Fibroblast of lung (primary cell): ENCODE results near the gene ZNF106. TPM values are rescaled to one million over a fixed set of nuclear protein-coding genes. Genes with fewer than 3 reads are reported as not detected.

Source experiments
- DNase-seq, 2 donors: peaks; one replicate each; pipeline versions ENCODE4 v3.0.0 to v3.0.0-alpha.2; 2010; ENCODE audit warnings: low read depth in 2 of 2
- H2AFZ ChIP-seq: 2 replicates; pipeline ENCODE4 v1.5.1; 2012; ENCODE audit warnings: low read length, control low read depth, inconsistent platforms
- H3K27ac ChIP-seq: 2 replicates; pipeline ENCODE4 v1.5.1; 2011; ENCODE audit warnings: low read length, control low read depth; ENCODE audit not compliant: insufficient read depth
- H3K27me3 ChIP-seq: 2 replicates; pipeline ENCODE4 v1.5.1; 2011; ENCODE audit warnings: mild to moderate bottlenecking, low read length; ENCODE audit not compliant: control insufficient read depth, insufficient read depth
- H3K36me3 ChIP-seq: 2 replicates; pipeline ENCODE4 v1.5.1; 2011; ENCODE audit warnings: low read length; ENCODE audit not compliant: control insufficient read depth, insufficient read depth
- H3K4me1 ChIP-seq: 2 replicates; pipeline ENCODE4 v1.5.1; 2011; ENCODE audit warnings: low read length; ENCODE audit not compliant: control insufficient read depth, insufficient read depth; ENCODE audit errors: extremely low read depth
- H3K4me2 ChIP-seq: 2 replicates; pipeline ENCODE4 v1.5.1; 2011; ENCODE audit warnings: low read length, control low read depth; ENCODE audit not compliant: insufficient read depth; ENCODE audit errors: extremely low read depth
- H3K4me3 ChIP-seq, 4 experiments: fragments of 200-600 bp in 1 of 4; sonication (generic) in 1 of 4; replicated peaks in 1 of 4; 2 replicates each; pipeline ENCODE4 v1.5.1; 2011 to 2016; ENCODE audit warnings: low read length in 4 of 4, low read depth in 3 of 4, mild to moderate bottlenecking in 3 of 4, control low read depth in 2 of 4, inconsistent platforms in 1 of 4, mixed read lengths in 1 of 4; ENCODE audit not compliant: insufficient read depth in 1 of 4; ENCODE audit errors: control extremely low read depth in 1 of 4
- H3K79me2 ChIP-seq: 2 replicates; pipeline ENCODE4 v1.5.1; 2012; ENCODE audit warnings: mild to moderate bottlenecking, low read length, inconsistent platforms; ENCODE audit not compliant: control insufficient read depth, insufficient read depth
- H3K9ac ChIP-seq: 2 replicates; pipeline ENCODE4 v1.5.1; 2011; ENCODE audit warnings: mild to moderate bottlenecking, low read length, control low read depth; ENCODE audit not compliant: insufficient read depth
- H3K9me3 ChIP-seq: 2 replicates; pipeline ENCODE4 v1.5.1; 2012; ENCODE audit warnings: low read depth, low read length; ENCODE audit not compliant: control insufficient read depth, insufficient read depth
- H4K20me1 ChIP-seq: 2 replicates; pipeline ENCODE4 v1.5.1; 2011; ENCODE audit warnings: low read length; ENCODE audit not compliant: control insufficient read depth, insufficient read depth; ENCODE audit errors: extremely low read depth
- EZH2 ChIP-seq: IDR thresholded peaks from 2 replicates; pipeline ENCODE4 v1.5.1; 2012; ENCODE audit warnings: low read length, control low read depth, mild to moderate bottlenecking; ENCODE audit errors: missing control alignments
- polyA plus RNA-seq, 2 donors: library from polyadenylated mRNA; depleted of rRNA in 1 of 2; stranded (reverse) in 1 of 2; unstranded in 1 of 2; fragments of >200 nt; gene quantifications; 2 replicates each; pipeline ENCODE4 v1.2.1, GENCODE V29; 2011 to 2012; ENCODE audit warnings: missing spikeins in 1 of 2
- total RNA-seq: library from RNA; depleted of rRNA; stranded (reverse); fragments of >200 nt; gene quantifications from 2 replicates; pipeline ENCODE4 v1.2.1, GENCODE V29; 2014
- TF ChIP-seq, protein P1 (sequence below), 2 donors: IDR thresholded peaks in 1 of 2; conservative IDR thresholded peaks in 1 of 2; 1 replicate in 1 of 2; 2 replicates in 1 of 2; pipeline ENCODE4 v1.5.1; 2011 to 2012; ENCODE audit warnings: low read length in 2 of 2, control low read depth in 1 of 2, inconsistent platforms in 1 of 2, low read depth in 1 of 2, mild to moderate bottlenecking in 1 of 2

The ZNF106 gene
- total and polyA plus RNA-seq, 2 donors (not counting 1 experiment from before 2014, with no cell fraction given): 54.4 to 149 TPM

DNA sequence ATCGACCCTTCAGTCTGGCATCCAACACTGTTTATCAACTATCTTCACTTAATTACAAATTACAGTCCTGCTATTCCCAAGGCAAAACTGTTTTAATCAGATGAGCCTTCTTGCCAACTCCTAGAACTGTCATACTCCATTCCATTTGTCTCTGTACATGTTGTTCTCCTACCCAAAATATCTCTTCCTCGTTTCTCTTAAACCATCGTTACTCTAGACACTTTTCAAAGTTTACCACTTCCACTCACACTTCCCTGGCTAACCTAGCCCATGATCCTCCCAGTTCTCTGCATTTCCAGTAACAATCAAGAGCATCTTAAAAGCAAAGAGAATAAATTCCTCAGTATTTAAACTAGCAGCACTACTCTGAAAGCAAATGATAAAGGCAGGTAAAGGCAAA, 19.9 kb downstream of the ZNF106 start:
- Histone ChIP-seq H3K27ac (peak overlapping the region; percentile 31), H4K20me1 (no peaks in the 10 kb centered on the region), H3K4me1 (no peaks in the 10 kb centered on the region), H2AFZ (no peak overlapping the region), H3K4me3 (no peak overlapping the region), H3K9ac (no peak overlapping the region), H3K4me2 (no peak overlapping the region), H3K36me3 (no peaks in the 10 kb centered on the region), H3K79me2 (no peaks in the 10 kb centered on the region), H3K27me3 (no peaks in the 10 kb centered on the region), H3K9me3 (no peaks in the 10 kb centered on the region)
- TF ChIP-seq EZH2: no peak
- TF ChIP-seq, protein P1, sequence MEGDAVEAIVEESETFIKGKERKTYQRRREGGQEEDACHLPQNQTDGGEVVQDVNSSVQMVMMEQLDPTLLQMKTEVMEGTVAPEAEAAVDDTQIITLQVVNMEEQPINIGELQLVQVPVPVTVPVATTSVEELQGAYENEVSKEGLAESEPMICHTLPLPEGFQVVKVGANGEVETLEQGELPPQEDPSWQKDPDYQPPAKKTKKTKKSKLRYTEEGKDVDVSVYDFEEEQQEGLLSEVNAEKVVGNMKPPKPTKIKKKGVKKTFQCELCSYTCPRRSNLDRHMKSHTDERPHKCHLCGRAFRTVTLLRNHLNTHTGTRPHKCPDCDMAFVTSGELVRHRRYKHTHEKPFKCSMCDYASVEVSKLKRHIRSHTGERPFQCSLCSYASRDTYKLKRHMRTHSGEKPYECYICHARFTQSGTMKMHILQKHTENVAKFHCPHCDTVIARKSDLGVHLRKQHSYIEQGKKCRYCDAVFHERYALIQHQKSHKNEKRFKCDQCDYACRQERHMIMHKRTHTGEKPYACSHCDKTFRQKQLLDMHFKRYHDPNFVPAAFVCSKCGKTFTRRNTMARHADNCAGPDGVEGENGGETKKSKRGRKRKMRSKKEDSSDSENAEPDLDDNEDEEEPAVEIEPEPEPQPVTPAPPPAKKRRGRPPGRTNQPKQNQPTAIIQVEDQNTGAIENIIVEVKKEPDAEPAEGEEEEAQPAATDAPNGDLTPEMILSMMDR (conservative IDR thresholded peaks at IDR 0.05 in 1 of 2, IDR thresholded peaks at IDR 0.05 in 1 of 2; ENCODE audit: low read depth in 1 of 2, low read length in 2 of 2): no peak
- no peak for DNase-seq

DNA sequence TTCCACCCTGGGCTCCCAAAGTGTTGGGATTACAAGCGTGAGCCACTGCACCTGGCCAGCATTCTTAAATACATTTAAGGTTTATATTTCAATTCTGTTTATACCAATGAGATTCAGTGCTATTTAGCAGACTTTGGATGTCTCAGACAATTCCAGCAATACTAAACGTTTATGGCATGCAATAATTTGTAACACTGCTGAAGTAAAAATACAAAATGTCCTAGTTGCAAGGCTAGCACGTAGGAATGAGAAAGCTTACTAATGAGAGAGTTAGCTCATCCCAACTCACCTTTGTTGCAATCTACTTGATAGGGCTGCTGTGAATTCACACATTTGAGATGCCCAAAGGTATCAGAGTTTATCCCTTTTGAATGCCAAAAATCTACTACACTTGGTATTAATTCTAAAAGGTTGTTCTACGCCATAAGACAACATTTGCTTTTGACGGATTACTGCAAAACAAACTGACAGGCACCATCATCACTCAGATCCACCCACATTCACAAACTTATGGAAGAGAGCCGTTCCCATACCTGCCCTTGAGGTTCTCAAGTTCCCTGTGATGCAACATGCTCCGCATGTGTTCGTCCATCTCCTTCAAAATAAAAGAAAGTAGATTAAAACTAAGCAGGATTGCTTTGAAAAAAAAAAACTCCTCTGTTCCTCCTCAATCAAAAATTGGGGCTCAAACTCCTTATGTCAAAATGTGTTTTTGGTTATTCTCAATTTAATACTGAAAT, 25.3 kb downstream of the ZNF106 start:
- DNase-seq: no peak
- no peaks in the 10 kb centered on the region for H3K4me1 ChIP-seq
- H3K27ac ChIP-seq: no peak overlapping the region
- no peak overlapping the region for H2AFZ ChIP-seq
- H3K36me3 ChIP-seq: peaks cover 1% of the 10 kb centered on the region
- no peaks in the 10 kb centered on the region for H3K27me3 ChIP-seq
- TF ChIP-seq, protein P1 (conservative IDR thresholded peaks at IDR 0.05 in 1 of 2, IDR thresholded peaks at IDR 0.05 in 1 of 2; ENCODE audit: low read depth in 1 of 2, low read length in 2 of 2): no peak
- no peak for TF ChIP-seq EZH2
- no peak overlapping the region for H3K4me2 ChIP-seq
- H3K9me3 ChIP-seq: no peaks in the 10 kb centered on the region
- H3K4me3 ChIP-seq: no peak overlapping the region
- no peaks in the 10 kb centered on the region for H4K20me1 ChIP-seq
- no peaks in the 10 kb centered on the region for H3K79me2 ChIP-seq
- no peak overlapping the region for H3K9ac ChIP-seq

DNA sequence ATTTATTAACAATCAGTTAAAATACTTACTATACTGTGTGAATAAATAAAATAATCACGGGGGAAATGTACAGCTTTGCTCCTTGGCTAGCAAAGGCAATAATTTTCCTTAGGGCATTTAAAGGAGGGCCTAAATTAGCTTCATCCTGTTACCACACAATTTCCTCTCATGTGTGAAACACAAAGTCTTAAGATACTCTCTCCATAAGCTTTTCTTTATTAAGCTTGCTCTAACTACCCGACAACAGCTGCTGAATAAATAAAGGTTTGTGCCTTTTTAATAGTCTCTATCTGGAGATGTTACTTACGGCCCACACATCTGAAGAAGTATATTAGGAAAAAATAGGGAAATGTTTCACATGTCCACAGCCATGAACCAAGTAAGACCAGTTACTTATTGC, 29.7 kb downstream of the ZNF106 start:
- H3K27ac ChIP-seq: no peak overlapping the region
- H3K27me3 ChIP-seq: no peaks in the 10 kb centered on the region
- peaks cover 3% of the 10 kb centered on the region for H3K79me2 ChIP-seq
- TF ChIP-seq EZH2: no peak
- TF ChIP-seq, protein P1 (conservative IDR thresholded peaks at IDR 0.05 in 1 of 2, IDR thresholded peaks at IDR 0.05 in 1 of 2; ENCODE audit: low read depth in 1 of 2, low read length in 2 of 2): no peak
- H3K4me3 ChIP-seq: no peak overlapping the region
- H3K4me1 ChIP-seq: peaks cover 7% of the 10 kb centered on the region
- H2AFZ ChIP-seq: no peak overlapping the region
- H3K4me2 ChIP-seq: no peak overlapping the region
- peaks cover 1% of the 10 kb centered on the region for H3K36me3 ChIP-seq
- no peaks in the 10 kb centered on the region for H3K9me3 ChIP-seq
- no peak overlapping the region for H3K9ac ChIP-seq
- DNase-seq: no peak
- H4K20me1 ChIP-seq: no peaks in the 10 kb centered on the region
